T-helper 2 cell treated with Interferon-gamma antibody and Interleukin-4, amounts not matched to agents 5 μg/mL and 100 μg/mL, for 36 hours (primary cell): Measurements from ENCODE around the gene C5orf58.
"Not testable (repeated sequence)": the region's sequence is repeated elsewhere in the genome, so short reads cannot be mapped to it uniquely, and the experiment has no call there.

Experiments
- DNase-seq: peaks from one replicate; pipeline ENCODE4 v3.0.0; 2021; ENCODE audit warnings: low spot score
- H3K27ac Mint-ChIP-seq: one replicate; pipeline ENCODE4 v1.8.0; 2021; ENCODE audit warnings: mild to moderate bottlenecking, mixed read lengths
- H3K27me3 Mint-ChIP-seq: one replicate; pipeline ENCODE4 v1.8.0; 2021; ENCODE audit warnings: low read depth, mixed read lengths
- H3K36me3 Mint-ChIP-seq: one replicate; pipeline ENCODE4 v1.8.0; 2021; ENCODE audit warnings: low read depth, mixed read lengths
- H3K4me1 Mint-ChIP-seq: one replicate; pipeline ENCODE4 v1.8.0; 2021; ENCODE audit warnings: low read depth, mixed read lengths
- H3K4me3 Mint-ChIP-seq: one replicate; pipeline ENCODE4 v1.8.0; 2022; ENCODE audit warnings: mild to moderate bottlenecking, moderate library complexity, mixed read lengths
- H3K9me3 Mint-ChIP-seq: one replicate; pipeline ENCODE4 v1.8.0; 2021; ENCODE audit warnings: mixed read lengths

C5orf58 gene

GRCh38 chr5:170233358-170233892 is 640 bp downstream of the C5orf58 start:
- Mint-ChIP-seq H3K27me3 (no peaks in the 10 kb centered on the region), H3K4me1 (peaks cover 7% of the 10 kb centered on the region), H3K27ac (no peak overlapping the region), H3K4me3 (no peak overlapping the region), H3K36me3 (peaks cover 2% of the 10 kb centered on the region), H3K9me3 (no peaks in the 10 kb centered on the region)
- no peak for DNase-seq

GRCh38 chr5:170235876-170236864 is 3.4 kb downstream of the C5orf58 start:
- Mint-ChIP-seq H3K27me3 (no peaks in the 10 kb centered on the region), H3K27ac (no peak overlapping the region), H3K4me3 (no peak overlapping the region), H3K9me3 (no peaks in the 10 kb centered on the region), H3K4me1 (peaks cover 7% of the 10 kb centered on the region), H3K36me3 (peaks cover 5% of the 10 kb centered on the region)
- no peak for DNase-seq

- no peak overlapping the region for H3K4me3 Mint-ChIP-seq
- DNase-seq = no peak
- H3K9me3 Mint-ChIP-seq = no peaks in the 10 kb centered on the region
- H3K27me3 Mint-ChIP-seq = no peaks in the 10 kb centered on the region
- H3K36me3 Mint-ChIP-seq = peaks cover 5% of the 10 kb centered on the region
- H3K27ac Mint-ChIP-seq = no peak overlapping the region
- H3K4me1 Mint-ChIP-seq = peaks cover 7% of the 10 kb centered on the region
Observed at GRCh38 chr5:170238456-170239196, 5.8 kb downstream of the C5orf58 start.

- not testable (repeated sequence) for H3K27me3 Mint-ChIP-seq, DNase-seq, H3K4me3 Mint-ChIP-seq, H3K4me1 Mint-ChIP-seq, H3K27ac Mint-ChIP-seq, H3K9me3 Mint-ChIP-seq
- peaks cover 55% of the 10 kb centered on the region for H3K36me3 Mint-ChIP-seq
Observed at GRCh38 chr5:170245436-170245835, 12.7 kb downstream of the C5orf58 start.

GRCh38 chr5:170246126-170246870 is 13.5 kb downstream of the C5orf58 start:
- Mint-ChIP-seq H3K9me3 (peaks cover 9% of the 10 kb centered on the region), H3K27me3 (no peaks in the 10 kb centered on the region), H3K36me3 (peaks cover 64% of the 10 kb centered on the region), H3K4me1 (peaks cover 2% of the 10 kb centered on the region), H3K27ac (no peak overlapping the region), H3K4me3 (no peak overlapping the region)
- DNase-seq = no peak

- Mint-ChIP-seq H3K9me3 (peaks cover 9% of the 10 kb centered on the region), H3K27ac (no peak overlapping the region), H3K4me1 (peaks cover 4% of the 10 kb centered on the region), H3K27me3 (no peaks in the 10 kb centered on the region), H3K4me3 (no peak overlapping the region), H3K36me3 (peaks cover 74% of the 10 kb centered on the region)
- DNase-seq = no peak
Observed at GRCh38 chr5:170247363-170247762, 14.6 kb downstream of the C5orf58 start.

GRCh38 chr5:170248172-170248930 is 15.6 kb downstream of the C5orf58 start:
- Mint-ChIP-seq H3K27me3 (no peaks in the 10 kb centered on the region), H3K27ac (no peak overlapping the region), H3K36me3 (peaks cover 82% of the 10 kb centered on the region), H3K4me1 (peaks cover 4% of the 10 kb centered on the region), H3K9me3 (peaks cover 9% of the 10 kb centered on the region), H3K4me3 (no peak overlapping the region)
- DNase-seq = no peak

GRCh38 chr5:170248931-170249227 is 16.1 kb downstream of the C5orf58 start:
- H3K4me3 Mint-ChIP-seq, H3K27ac Mint-ChIP-seq, DNase-seq, H3K27me3 Mint-ChIP-seq, H3K9me3 Mint-ChIP-seq, H3K4me1 Mint-ChIP-seq: not testable (repeated sequence)
- H3K36me3 Mint-ChIP-seq = peaks cover 87% of the 10 kb centered on the region

GRCh38 chr5:170249355-170249754 is 16.6 kb downstream of the C5orf58 start:
- Mint-ChIP-seq H3K9me3 (peaks cover 9% of the 10 kb centered on the region), H3K4me3 (no peak overlapping the region), H3K36me3 (peaks cover 91% of the 10 kb centered on the region), H3K4me1 (peaks cover 13% of the 10 kb centered on the region), H3K27ac (peak overlapping the region; percentile 32), H3K27me3 (no peaks in the 10 kb centered on the region)
- DNase-seq = no peak

- H3K36me3 Mint-ChIP-seq = peaks cover 93% of the 10 kb centered on the region
- no peak for DNase-seq
- H3K4me1 Mint-ChIP-seq = peaks cover 26% of the 10 kb centered on the region
- H3K4me3 Mint-ChIP-seq = no peak overlapping the region
- H3K27me3 Mint-ChIP-seq = no peaks in the 10 kb centered on the region
- H3K9me3 Mint-ChIP-seq = peaks cover 5% of the 10 kb centered on the region
- no peak overlapping the region for H3K27ac Mint-ChIP-seq
Observed at GRCh38 chr5:170250810-170251317, 18.1 kb downstream of the C5orf58 start.

GRCh38 chr5:170251462-170251861 is 18.7 kb downstream of the C5orf58 start:
- Mint-ChIP-seq H3K9me3 (peaks cover 3% of the 10 kb centered on the region), H3K4me3 (no peak overlapping the region), H3K36me3 (peaks cover 93% of the 10 kb centered on the region), H3K27me3 (no peaks in the 10 kb centered on the region), H3K27ac (no peak overlapping the region), H3K4me1 (peaks cover 32% of the 10 kb centered on the region)
- DNase-seq = no peak

GRCh38 chr5:170252109-170252508 is 19.3 kb downstream of the C5orf58 start:
- H3K9me3 Mint-ChIP-seq = peaks cover 3% of the 10 kb centered on the region
- H3K27me3 Mint-ChIP-seq = no peaks in the 10 kb centered on the region
- no peak for DNase-seq
- H3K4me1 Mint-ChIP-seq = peaks cover 38% of the 10 kb centered on the region
- no peak overlapping the region for H3K27ac Mint-ChIP-seq
- no peak overlapping the region for H3K4me3 Mint-ChIP-seq
- H3K36me3 Mint-ChIP-seq = peaks cover 93% of the 10 kb centered on the region
